Motor neuron (in vitro differentiated cells): ENCODE results near the gene MGAT4D. TPM values are rescaled to one million over a fixed set of nuclear protein-coding genes. Genes with fewer than 3 reads are reported as not detected.
"Not testable (repeated sequence)": the region's sequence is repeated elsewhere in the genome, so short reads cannot be mapped to it uniquely, and the experiment has no call there.

Experiments used
- ATAC-seq, 8 experiments: fragments of 200-7000 bp; cut with Tn5 transposase; replicated peaks in 6 of 8; 2 replicates each; pipeline ENCODE4 v1.8.0; 2021; ENCODE audit warnings: mild to moderate bottlenecking in 8 of 8, moderate library complexity in 8 of 8
- H3K27ac ChIP-seq, 2 donors: fragments of 250-450 bp; sonication (Bioruptor Pico); 2 replicates each; pipeline ENCODE4 v1.9.0; 2021; ENCODE audit warnings: antibody characterized with exemption in 2 of 2, mild to moderate bottlenecking in 2 of 2, moderate library complexity in 1 of 2
- H3K4me1 ChIP-seq, 2 donors: fragments of 250-450 bp; sonication (Bioruptor Pico); replicated peaks in 1 of 2; 2 replicates each; pipeline ENCODE4 v1.6.1; 2021; ENCODE audit warnings: antibody characterized with exemption in 2 of 2, mild to moderate bottlenecking in 2 of 2, moderate library complexity in 1 of 2
- H3K4me3 ChIP-seq, 5 donors: fragments of 250-450 bp; sonication (Bioruptor Pico); 2 replicates each; pipeline ENCODE4 v1.9.0; 2021; ENCODE audit warnings: antibody characterized with exemption in 5 of 5, mild to moderate bottlenecking in 5 of 5, moderate library complexity in 4 of 5
- WGBS, 10 experiments: fragments of 450-650 bp; shearing (Covaris generic); methylation state at CpG; one replicate each; pipeline ENCODE4 v1.0.0; 2022; 5-methylcytosine and 5-hydroxymethylcytosine counted together
- in situ Hi-C, 9 experiments: fragments of 400-800 bp; cut with MboI; loops; one replicate each; pipeline ENCODE4 v1.15.0; 2021; ENCODE audit warnings: low sequenced_read_pairs in 9 of 9, low pct_unique_long_range_greater_than_20kb in 2 of 9; ENCODE audit not compliant: unreplicated experiment in 9 of 9
- total RNA-seq, 8 experiments: library from RNA; unstranded; fragments of 300-600 nt; gene quantifications; 2 replicates each; pipeline versions ENCODE4 v1.2.3 to v1.2.4, GENCODE V29; 2022

The MGAT4D gene
- under 1 TPM in 5 of 8 experiments, not detected in 3; 0.05 to 0.24 (median 0.15) TPM for total RNA-seq

DNA sequence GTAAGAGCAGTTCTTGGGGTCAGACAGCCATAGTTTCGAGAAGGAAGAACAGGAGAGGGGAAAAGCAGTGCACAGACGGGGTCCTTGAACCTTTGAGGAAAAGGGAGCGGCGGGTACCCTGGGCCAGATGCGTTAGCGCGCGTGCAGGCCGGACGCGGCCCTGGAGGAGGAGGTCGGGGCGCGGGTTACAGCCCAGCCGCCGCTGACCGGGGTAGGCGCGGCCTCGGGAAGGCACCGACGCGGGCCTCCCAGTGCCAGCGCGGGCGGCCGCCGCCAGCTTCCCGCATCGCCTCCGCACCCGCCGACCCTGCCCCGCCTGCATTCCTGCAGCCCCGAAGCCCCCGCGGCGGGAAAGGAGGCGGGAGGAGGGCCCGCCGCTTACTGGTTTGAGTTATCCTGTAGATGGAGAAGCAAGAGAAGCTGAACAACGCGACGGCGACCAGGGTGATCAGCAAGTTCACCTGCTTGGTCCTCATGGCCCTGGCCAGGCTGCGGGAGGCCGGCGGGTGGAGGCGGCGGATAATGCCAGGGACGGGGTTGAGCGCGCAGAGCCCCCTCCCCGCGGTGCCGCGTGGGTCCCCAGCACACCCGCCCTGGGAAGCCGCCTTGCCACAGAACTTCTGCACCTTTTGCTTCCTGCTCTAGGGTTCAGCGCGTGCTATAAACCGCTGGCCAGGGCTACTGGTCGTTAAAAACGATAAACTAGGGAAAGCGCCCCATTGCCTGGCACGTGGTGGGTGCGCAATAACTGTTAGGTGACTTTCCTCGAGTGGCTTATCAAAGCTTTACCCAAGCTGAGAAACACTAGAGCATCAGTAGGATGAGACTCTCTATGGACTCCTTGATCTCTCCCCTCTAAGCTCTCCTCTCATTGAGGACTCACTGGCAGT, at the start of gene MGAT4D:
MGAT4D (minus strand) TSS at position 547 of the 890 bp plus-strand sequence; CDS start at position 476, 71 bp downstream.
- H3K4me3 ChIP-seq = peak within 1 kb of the TSS in 1 of 5 donors; percentile 5
- peak; percentile 38 to 74 (median 47) for ATAC-seq
- H3K27ac ChIP-seq = no peak within 1 kb of the TSS
- in situ Hi-C loops = no loop called here
- 30 to 70% (median 60%) methylated on average over 1 to 15 of the region's 68 CpGs; no CpG with 5 or more reads in 5 of the 10 experiments for WGBS, 10 experiments
- peaks cover 0 to 5% of the 10 kb centered on the region in 2 donors for H3K4me1 ChIP-seq

DNA sequence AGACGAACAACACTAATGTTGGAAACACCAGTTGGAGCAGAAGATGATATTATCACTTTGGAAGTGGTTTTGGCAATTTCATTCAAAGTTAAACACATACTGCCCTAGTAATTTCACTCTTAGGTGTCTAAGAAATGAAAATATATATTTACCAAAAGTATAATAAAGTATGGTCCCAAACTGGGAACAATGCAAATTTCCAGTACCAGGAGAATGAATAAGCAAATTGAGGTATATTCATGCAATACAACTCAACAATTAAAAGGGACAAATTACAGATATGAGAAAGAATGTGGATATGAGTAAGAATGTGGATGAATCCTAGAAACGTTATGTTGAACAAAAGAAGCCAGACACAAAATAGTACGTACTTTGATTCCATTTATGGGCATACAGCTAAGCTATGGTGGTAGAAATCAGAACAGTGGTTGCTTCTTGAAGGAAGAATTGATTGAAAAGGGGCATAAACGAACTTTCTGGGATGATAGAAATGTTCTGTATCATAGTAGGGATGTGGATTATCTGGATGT, 35.9 kb upstream of the MGAT4D start:
- 49 to 100% (median 82%) methylated on average over 2 to 4 of the region's 4 CpGs; no CpG with 5 or more reads in 1 of the 10 experiments for WGBS, 10 experiments
- H3K4me1 ChIP-seq = no peaks in the 10 kb centered on the region
- H3K4me3 ChIP-seq = no peak overlapping the region
- ATAC-seq = peak in 2 of 8 experiments; percentile 45 to 74
- in situ Hi-C loops = no loop called here
- no peak overlapping the region for H3K27ac ChIP-seq

DNA sequence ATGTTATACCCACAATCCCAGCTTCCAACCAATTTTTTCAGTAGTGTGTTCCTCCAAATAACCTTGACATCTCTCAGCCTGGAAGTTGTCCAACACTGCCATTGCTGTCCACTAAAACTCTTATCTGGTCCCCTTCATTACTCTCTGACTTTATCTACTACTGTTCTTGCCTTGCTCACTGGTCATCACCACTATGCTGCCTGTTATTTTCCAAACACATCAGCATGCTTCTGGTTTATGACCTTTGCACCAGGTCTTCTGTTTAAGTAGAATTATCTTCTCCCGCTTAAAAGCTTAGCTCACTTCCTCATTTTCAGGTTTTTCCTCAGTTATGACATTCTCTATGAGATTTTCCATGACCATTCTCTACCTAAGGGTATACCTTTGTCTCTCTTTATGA, 31.3 kb upstream of the MGAT4D start:
- no peak overlapping the region for H3K27ac ChIP-seq
- 83 to 100% (median 100%) methylated on average over 1 of the region's 1 CpG; no CpG with 5 or more reads in 1 of the 10 experiments for WGBS, 10 experiments
- H3K4me3 ChIP-seq = no peak overlapping the region
- ATAC-seq = no peak
- H3K4me1 ChIP-seq = peaks cover 2 to 10% of the 10 kb centered on the region in 2 donors
- in situ Hi-C loops = no loop called here

DNA sequence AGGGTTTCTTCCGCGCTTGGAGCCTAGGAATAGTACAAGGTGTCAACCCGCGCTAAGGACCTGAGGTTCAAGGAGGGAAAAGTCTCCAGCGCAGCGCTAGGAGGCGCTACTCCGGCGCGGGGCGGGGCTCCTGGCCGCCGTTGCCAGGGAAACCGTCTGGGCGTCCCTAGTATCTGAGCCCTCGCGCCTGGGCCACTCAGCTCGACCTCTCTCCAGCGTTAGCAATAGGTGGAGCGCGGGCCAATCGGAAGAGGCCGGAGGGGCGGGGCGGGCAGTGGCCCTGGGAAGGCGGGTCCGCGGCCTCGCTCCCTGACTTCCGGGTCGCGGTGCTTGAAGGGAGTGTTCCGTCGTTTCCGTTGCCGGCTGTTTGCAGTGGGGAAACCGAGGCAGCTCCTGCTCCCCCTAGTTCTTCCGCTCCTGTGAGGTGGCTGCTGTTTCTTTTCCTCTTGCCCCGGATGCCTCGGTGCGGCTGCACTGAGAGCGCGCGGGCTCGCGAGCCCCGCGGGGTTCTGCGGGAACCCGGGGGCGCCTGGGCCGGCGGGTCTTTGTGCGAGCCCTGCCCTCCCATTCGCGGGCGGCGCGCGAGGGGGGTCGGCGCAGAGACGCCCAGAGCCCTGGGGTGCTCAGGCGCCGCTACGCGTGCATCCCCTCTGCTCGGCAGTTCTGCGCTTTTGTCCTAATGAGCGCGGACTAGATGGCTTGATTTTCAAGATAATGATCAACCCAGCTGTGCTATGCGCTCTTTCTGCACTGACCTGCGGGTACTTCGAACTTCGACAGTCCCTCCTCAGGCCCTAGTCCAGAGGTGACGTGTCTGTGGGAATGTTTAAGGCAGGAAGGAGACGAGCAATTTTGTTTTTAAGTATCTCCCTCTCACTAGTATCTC, 26.0 kb upstream of the MGAT4D start, which contains the start of gene ELMOD2:
ELMOD2 (plus strand) TSS at position 312 of the 886 bp plus-strand sequence. CDS start 1,261 bp downstream, outside the sequence.
- H3K27ac ChIP-seq = peak within 1 kb of the TSS; percentile 54 to 65
- peak within 1 kb of the TSS; percentile 46 to 66 (median 57) for H3K4me3 ChIP-seq
- H3K4me1 ChIP-seq = peaks cover 2 to 10% of the 10 kb centered on the region in 2 donors
- peak; percentile 98 to 100 (median 100) for ATAC-seq
- 0 to 8% (median 0%) methylated on average over 1 to 19 of the region's 77 CpGs; no CpG with 5 or more reads in 3 of the 10 experiments for WGBS, 10 experiments
- in situ Hi-C loops = no loop called here

DNA sequence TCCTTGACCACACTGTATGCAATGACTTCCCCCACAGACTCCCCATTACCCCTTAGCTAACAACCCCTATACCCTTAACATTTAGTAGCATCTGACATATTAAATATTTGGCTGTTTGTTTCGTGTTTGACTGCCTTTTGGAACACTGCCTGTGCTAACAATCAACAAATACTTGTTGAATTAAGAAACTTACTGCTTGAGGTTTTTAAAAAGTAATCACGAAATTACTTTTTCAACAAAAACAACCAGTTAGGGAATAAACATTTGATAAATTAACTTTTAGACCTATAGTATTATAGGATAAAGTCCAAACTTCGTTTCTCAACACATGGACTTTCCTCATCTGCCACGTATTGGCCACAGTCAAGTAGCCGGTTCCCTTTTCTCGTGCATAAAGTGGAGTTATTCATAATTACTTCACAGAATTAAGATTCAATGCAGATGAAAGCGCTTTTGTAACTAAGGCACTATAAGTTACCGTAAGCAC, 25.3 kb upstream of the MGAT4D start:
- Histone ChIP-seq H3K27ac (no peak overlapping the region), H3K4me3 (peak overlapping the region; percentile 14 to 66 (median 57)), H3K4me1 (peaks cover 2 to 10% of the 10 kb centered on the region in 2 donors)
- whole genome bisulfite sequencing, 10 experiments = 2 to 75% (median 49%) methylated on average over 3 to 8 of the region's 8 CpGs; no CpG with 5 or more reads in 1 of the 10 experiments
- ATAC-seq = peak in 3 of 8 experiments; percentile 1 to 4 (median 2)
- in situ Hi-C loops = no loop called here

DNA sequence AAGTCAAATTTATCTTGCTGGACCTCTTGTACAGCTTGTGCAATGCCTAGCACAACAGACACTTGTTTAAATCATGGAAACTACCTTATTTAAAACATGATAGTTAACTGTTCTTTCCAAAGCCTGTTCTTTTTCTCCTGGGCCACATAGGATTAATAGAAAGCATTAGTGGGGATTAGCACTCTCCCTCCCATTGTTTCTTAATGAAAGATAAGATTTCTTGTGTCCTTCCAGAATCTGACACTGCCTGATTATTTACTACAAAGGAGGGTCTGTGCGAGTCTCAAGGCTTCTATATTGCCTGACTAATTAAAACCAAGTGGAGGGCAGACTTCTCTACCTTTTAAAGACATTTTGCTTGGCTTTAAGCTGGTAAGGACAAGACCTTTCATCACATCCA, 17.3 kb upstream of the MGAT4D start:
- ATAC-seq = no peak
- WGBS, 10 experiments = 0 to 33% (median 0%) methylated on average over 1 of the region's 1 CpG; no CpG with 5 or more reads in 5 of the 10 experiments
- Histone ChIP-seq H3K27ac (no peak overlapping the region), H3K4me1 (no peaks in the 10 kb centered on the region), H3K4me3 (no peak overlapping the region)
- in situ Hi-C loops = no loop called here

DNA sequence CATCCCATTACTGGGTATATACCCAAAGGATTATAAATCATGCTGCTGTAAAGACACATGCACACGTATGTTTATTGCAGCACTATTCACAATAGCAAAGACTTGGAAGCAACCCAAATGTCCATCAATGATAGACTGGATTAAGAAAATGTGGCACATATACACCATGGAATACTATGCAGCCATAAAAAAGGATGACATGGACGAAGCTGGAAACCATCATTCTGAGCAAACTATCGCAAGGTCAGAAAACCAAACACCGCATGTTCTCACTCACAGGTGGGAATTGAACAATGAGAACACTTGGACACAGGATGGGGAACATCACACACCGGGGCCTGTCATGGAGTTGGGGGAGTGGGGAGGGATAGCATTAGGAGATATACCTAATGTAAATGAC, 15.7 kb upstream of the MGAT4D start:
- H3K27ac ChIP-seq, H3K4me1 ChIP-seq, ATAC-seq, H3K4me3 ChIP-seq, in situ Hi-C loops: not testable (repeated sequence)
- whole genome bisulfite sequencing, 10 experiments = 83 to 100% (median 100%) methylated on average over 1 of the region's 5 CpGs; no CpG with 5 or more reads in 7 of the 10 experiments

DNA sequence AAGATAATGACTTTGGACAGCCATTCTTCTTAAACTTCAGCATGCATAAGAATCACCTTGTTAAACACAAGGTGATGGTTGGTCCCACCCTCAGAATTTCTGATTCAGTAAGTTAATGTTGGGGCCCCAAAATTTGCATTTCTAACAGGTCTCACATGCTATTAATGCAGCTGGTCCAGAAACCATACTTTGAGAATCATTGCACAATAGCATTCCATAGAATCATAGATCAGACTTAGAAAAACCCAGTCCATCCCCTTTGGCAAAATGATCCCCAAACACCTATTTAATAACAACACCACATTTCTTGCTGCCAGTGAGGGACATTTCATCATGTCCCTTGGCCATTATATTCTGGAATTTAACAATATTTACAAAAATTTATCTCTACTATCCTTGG, 6.2 kb upstream of the MGAT4D start:
- H3K27ac ChIP-seq = no peak overlapping the region
- H3K4me3 ChIP-seq = no peak overlapping the region
- in situ Hi-C loops = loop anchor here in 1 of 9 experiments (10.0 kb wide), 1 partner anchor 119 kb away; no protein-coding TSS in a partner anchor
- no peak for ATAC-seq
- H3K4me1 ChIP-seq = no peaks in the 10 kb centered on the region

DNA sequence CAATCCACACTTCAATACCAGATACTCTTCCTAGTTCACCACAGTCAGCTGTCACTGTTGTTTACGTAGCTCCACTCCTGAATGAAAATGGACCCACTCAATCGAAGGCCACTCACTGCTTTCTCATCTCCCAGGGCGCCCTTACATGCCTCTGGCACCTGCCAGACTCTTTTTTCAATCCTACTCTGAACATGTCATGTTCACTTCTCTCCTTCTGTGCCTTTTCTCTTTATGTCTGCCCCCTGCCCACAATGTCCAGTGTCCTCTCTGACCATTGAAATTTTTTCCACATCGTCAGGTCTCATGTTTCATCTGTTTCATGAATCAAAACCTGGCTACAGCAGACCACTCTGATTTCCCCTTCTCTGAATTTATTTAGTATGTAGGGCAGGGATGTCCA, 1.3 kb upstream of the MGAT4D start:
- 0 to 100% (median 80%) methylated on average over 1 to 4 of the region's 4 CpGs; no CpG with 5 or more reads in 1 of the 10 experiments for WGBS, 10 experiments
- H3K27ac ChIP-seq = no peak overlapping the region
- ATAC-seq = peak in 1 of 8 experiments; percentile 52
- peaks cover 0 to 5% of the 10 kb centered on the region in 2 donors for H3K4me1 ChIP-seq
- no peak overlapping the region for H3K4me3 ChIP-seq
- in situ Hi-C loops = no loop called here

DNA sequence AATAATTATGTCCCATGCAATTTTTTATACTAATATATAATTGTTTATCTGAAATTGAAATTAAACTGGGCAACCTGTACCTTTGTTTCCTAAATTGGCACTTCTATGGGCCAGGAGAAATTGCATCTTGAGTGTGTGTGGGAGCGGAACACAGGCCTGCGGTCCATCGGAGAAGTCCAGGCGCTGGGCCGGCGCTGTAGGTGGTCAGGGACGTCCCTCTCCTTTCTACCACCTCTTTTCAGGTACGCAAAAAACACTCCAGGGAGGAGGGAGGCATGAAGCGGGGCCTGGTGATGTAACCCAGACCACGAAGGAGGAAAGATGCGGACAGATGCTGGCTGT, 717 bp downstream of the MGAT4D start:
- 38 to 100% (median 65%) methylated on average over 1 to 7 of the region's 11 CpGs; no CpG with 5 or more reads in 1 of the 10 experiments for WGBS, 10 experiments
- in situ Hi-C loops = no loop called here
- peak in 4 of 8 experiments; percentile 11 to 53 (median 24) for ATAC-seq
- H3K4me3 ChIP-seq = no peak overlapping the region
- peaks cover 0 to 5% of the 10 kb centered on the region in 2 donors for H3K4me1 ChIP-seq
- H3K27ac ChIP-seq = no peak overlapping the region

DNA sequence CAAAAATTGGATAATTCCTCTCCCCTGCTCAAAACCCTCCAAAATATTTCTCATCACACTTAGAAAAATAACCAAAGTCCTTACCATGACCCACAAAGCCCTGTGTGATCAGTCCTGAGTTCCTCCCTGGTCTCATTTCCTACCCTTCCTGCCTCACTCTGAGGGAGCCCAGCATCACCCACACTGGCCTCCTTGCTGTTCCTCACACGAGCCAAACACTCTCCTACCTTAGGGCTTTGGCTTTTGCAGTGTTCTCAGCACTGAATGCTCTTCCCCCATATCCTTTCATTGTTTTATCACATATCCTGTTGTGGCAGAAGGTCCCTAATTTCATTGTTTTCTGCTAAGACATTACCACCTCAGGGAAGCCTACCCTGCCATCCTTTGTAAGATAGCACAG, 12.2 kb downstream of the MGAT4D start:
- Histone ChIP-seq H3K4me1 (peaks cover 6 to 25% of the 10 kb centered on the region in 2 donors), H3K4me3 (no peak overlapping the region), H3K27ac (peak overlapping the region in 1 of 2 donors; percentile 35)
- in situ Hi-C loops = no loop called here
- 20 to 100% (median 55%) methylated on average over 1 of the region's 1 CpG; no CpG with 5 or more reads in 4 of the 10 experiments for WGBS, 10 experiments
- no peak for ATAC-seq

DNA sequence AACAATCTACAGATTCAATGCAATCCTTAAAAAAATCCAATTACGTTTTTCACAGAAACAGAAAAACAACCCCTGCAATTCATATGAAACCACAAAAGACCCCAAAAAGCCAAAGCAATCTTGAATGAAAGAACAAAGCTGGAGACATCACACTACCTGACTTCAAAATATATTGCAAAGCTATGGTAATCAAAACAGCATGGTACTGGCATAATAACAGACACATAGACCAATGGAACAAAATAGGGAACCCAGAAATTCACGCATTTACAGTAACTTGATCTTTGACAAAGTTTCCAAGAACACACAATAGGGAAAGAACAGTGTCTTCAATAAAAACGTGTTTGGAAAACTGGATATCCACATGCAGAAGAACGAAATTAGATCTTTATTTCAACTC, 14.6 kb downstream of the MGAT4D start:
- ATAC-seq = no peak
- Histone ChIP-seq H3K4me1 (peaks cover 6 to 25% of the 10 kb centered on the region in 2 donors), H3K27ac (no peak overlapping the region), H3K4me3 (no peak overlapping the region)
- 6 to 100% (median 84%) methylated on average over 2 to 4 of the region's 4 CpGs for WGBS, 10 experiments
- in situ Hi-C loops = no loop called here
